ENCODE results near the gene TMEM207. TPM values are rescaled to one million over a fixed set of nuclear protein-coding genes. Genes with fewer than 3 reads are reported as not detected.

The TMEM207 gene
- total and polyA plus RNA-seq, 2 of the 4 experiments (the other 2 are of a cell fraction) = not detected

GRCh38 chr3:190486533-190486864, 36.8 kb upstream of the TMEM207 start:
- ATAC-seq (ENCODE audit: low read depth) = 0 out of 2 replicates have a peak, but pooled peaks have one; percentile 27

More at GRCh38 chr3:190486533-190486864, 36.8 kb upstream of the TMEM207 start:
- Histone ChIP-seq H4K91ac (ENCODE audit: insufficient read depth, low read depth, low read length) (no peak overlapping the region), H3K18ac (ENCODE audit: low read depth, low read length) (no peak overlapping the region), H2AK5ac (ENCODE audit: low read depth, low read length) (no peak overlapping the region), H4K5ac (ENCODE audit: low read depth, low read length) (no peak overlapping the region), H3K27me3 (ENCODE audit: control insufficient read depth, insufficient read depth, low read length) (peaks cover 2% of the 10 kb centered on the region; the same call in 1 of the 2 replicates), H3K23ac (ENCODE audit: low read depth, low read length) (no peak overlapping the region), H2BK120ac (ENCODE audit: low read depth, low read length) (no peak overlapping the region), H4K8ac (ENCODE audit: low read depth in 2 of 2, low read length in 2 of 2) (no peak overlapping the region), H3K36me3 (ENCODE audit: control insufficient read depth, insufficient read depth, low read length) (no peaks in the 10 kb centered on the region), H2AFZ (replicated peaks; ENCODE audit: low read length, poor library complexity) (no peak overlapping the region), H2BK20ac (ENCODE audit: low read depth, low read length) (no peak overlapping the region), H3K9ac (ENCODE audit: low read depth, low read length) (no peak overlapping the region), H3K9me1 (ENCODE audit: insufficient read depth, low read length) (no peaks in the 10 kb centered on the region), H3K4me3 (ENCODE audit: insufficient read depth, low read depth, low read length) (no peak overlapping the region), H3K14ac (replicated peaks; ENCODE audit: low read depth, low read length) (no peak overlapping the region), H3K79me1 (ENCODE audit: low read depth in 1 of 2, low read length in 2 of 2) (no peaks in the 10 kb centered on the region), H3K4me2 (ENCODE audit: low read depth, low read length) (peak overlapping the region; percentile 51; the same call in 1 of the 2 replicates), H2BK5ac (ENCODE audit: low read depth, low read length, poor library complexity, severe bottlenecking) (no peak overlapping the region), H3K9me3 (ENCODE audit: control insufficient read depth, insufficient read depth, low read length) (no peaks in the 10 kb centered on the region), H3K56ac (ENCODE audit: extremely low read depth, insufficient read depth, low read length) (no peak overlapping the region), H3K4me1 (ENCODE audit: control insufficient read depth, insufficient read depth, low read length) (no peaks in the 10 kb centered on the region), H4K20me1 (ENCODE audit: insufficient read depth, low read length) (no peaks in the 10 kb centered on the region), H2AK9ac (replicated peaks; ENCODE audit: low read depth, low read length, poor library complexity) (no peak overlapping the region), H3K4ac (ENCODE audit: low read depth, low read length) (no peak overlapping the region), H3K27ac (ENCODE audit: insufficient read depth, low read length) (no peak overlapping the region), H2BK15ac (ENCODE audit: low read depth, low read length) (no peak overlapping the region)
- ChIA-PET CTCF (no interaction called here), POLR2A (ENCODE audit: unreplicated experiment) (no interaction called here)
- in situ Hi-C loops (cut with MboI; ENCODE audit: low sequenced_read_pairs) (no loop called here), dilution Hi-C loops (cut with HindIII; ENCODE audit: low sequenced_read_pairs, unreplicated experiment) (no loop called here), intact Hi-C loops (cut with micrococcal nuclease) (no loop called here)
- DNase-seq = no peak
- no TSS peak for BruUV-seq (replicated peaks)
- no CpG with 5 or more reads among the region's 1 CpG for WGBS, 2 experiments (ENCODE audit: extremely low coverage in 2 of 2, insufficient read length in 1 of 2)
- TF ChIP-seq MXI1 (IDR thresholded peaks at IDR 0.05; ENCODE audit: borderline replicate concordance, low read depth, low read length) (no peak), CTCF (conservative IDR thresholded peaks at IDR 0.05; ENCODE audit: low read depth, low read length) (no peak), CHD1 (IDR thresholded peaks at IDR 0.05; ENCODE audit: low read depth, low read length) (no peak), MAFK (IDR thresholded peaks at IDR 0.05; ENCODE audit: low read depth, low read length) (no peak), ELK1 (IDR thresholded peaks at IDR 0.05; ENCODE audit: borderline replicate concordance, low read depth, low read length) (no peak), FOS (IDR thresholded peaks at IDR 0.05; ENCODE audit: low read depth, low read length) (no peak), NFE2L2 (IDR thresholded peaks at IDR 0.05; ENCODE audit: low read depth, low read length) (no peak), RCOR1 (IDR thresholded peaks at IDR 0.05; ENCODE audit: insufficient replicate concordance, low read length) (no peak), USF2 (IDR thresholded peaks at IDR 0.05; ENCODE audit: low read depth, low read length) (no peak), SMC3 (IDR thresholded peaks at IDR 0.05; ENCODE audit: low read depth, low read length) (no peak), MAZ (IDR thresholded peaks at IDR 0.05; ENCODE audit: borderline replicate concordance, low read depth, low read length) (no peak), CEBPB (IDR thresholded peaks at IDR 0.05; ENCODE audit: low read depth, low read length) (no peak), RFX5 (IDR thresholded peaks at IDR 0.05; ENCODE audit: low read depth, low read length) (no peak), RAD21 (IDR thresholded peaks at IDR 0.05; ENCODE audit: low read length) (no peak), POLR2A (IDR thresholded peaks at IDR 0.05; ENCODE audit: low read depth, low read length) (no peak), BHLHE40 (IDR thresholded peaks at IDR 0.05; ENCODE audit: low read depth, low read length) (no peak)
